ENCODE data around the gene CENPO. TPM values are rescaled to one million over a fixed set of nuclear protein-coding genes. Genes with fewer than 3 reads are reported as not detected.
"Not testable (repeated sequence)": the region's sequence is repeated elsewhere in the genome, so short reads cannot be mapped to it uniquely, and the experiment has no call there.

The CENPO gene
- polyA plus RNA-seq, 1 donor: 10.5 TPM

GRCh38 chr2:24831221-24832072, 38.2 kb downstream of the CENPO start:
- peaks cover 8% of the 10 kb centered on the region for H3K4me1 ChIP-seq (ENCODE audit: control insufficient read depth, insufficient read depth, low read length)
- peaks cover 23% of the 10 kb centered on the region for H3K36me3 ChIP-seq (ENCODE audit: control insufficient read depth, insufficient read depth, low read length)
- H3K9me3 ChIP-seq (ENCODE audit: control insufficient read depth, low read depth, low read length): no peaks in the 10 kb centered on the region
- H3K4me3 ChIP-seq (ENCODE audit: low read length): no peak overlapping the region
- no peak for DNase-seq
- WGBS (ENCODE audit: insufficient coverage, low lambda C conversion rate): no CpG with 5 or more reads among the region's 18 CpGs
- no peak overlapping the region for H3K27ac ChIP-seq (ENCODE audit: low read length)
- H3K27me3 ChIP-seq (ENCODE audit: control insufficient read depth, insufficient read depth, low read length): no peaks in the 10 kb centered on the region

- no peak overlapping the region for H3K4me3 ChIP-seq (ENCODE audit: low read length)
- no peaks in the 10 kb centered on the region for H3K27me3 ChIP-seq (ENCODE audit: control insufficient read depth, insufficient read depth, low read length)
- H3K27ac ChIP-seq (ENCODE audit: low read length): no peak overlapping the region
- no peaks in the 10 kb centered on the region for H3K9me3 ChIP-seq (ENCODE audit: control insufficient read depth, low read depth, low read length)
- H3K4me1 ChIP-seq (ENCODE audit: control insufficient read depth, insufficient read depth, low read length): peaks cover 8% of the 10 kb centered on the region
- WGBS (ENCODE audit: insufficient coverage, low lambda C conversion rate): no CpG with 5 or more reads among the region's 14 CpGs
- peaks cover 27% of the 10 kb centered on the region for H3K36me3 ChIP-seq (ENCODE audit: control insufficient read depth, insufficient read depth, low read length)
- no peak for DNase-seq
These were observed 38.8 kb downstream of the CENPO start for GRCh38 chr2:24832073-24832461.

DNA sequence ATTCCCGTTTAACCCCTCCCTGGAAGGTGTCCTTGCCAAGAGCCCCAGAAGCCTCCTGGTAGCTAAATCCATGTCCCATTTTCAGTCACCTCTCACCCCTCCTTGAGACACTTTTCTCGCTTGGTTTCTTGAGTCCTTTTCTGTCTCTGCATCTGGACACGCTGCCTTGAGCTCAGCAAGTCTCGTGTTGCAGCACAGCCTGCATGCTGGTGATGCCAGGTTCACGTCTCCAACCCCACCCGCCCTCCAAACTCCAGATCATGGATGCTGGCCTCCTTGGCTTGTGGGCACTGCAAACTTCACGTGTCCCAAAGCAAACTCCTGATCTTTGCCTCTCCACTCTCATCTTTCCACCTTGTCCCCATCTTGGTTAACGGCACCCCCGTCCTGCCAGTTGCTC, 39.3 kb downstream of the CENPO start:
- Histone ChIP-seq H3K36me3 (ENCODE audit: control insufficient read depth, insufficient read depth, low read length) (peaks cover 27% of the 10 kb centered on the region), H3K27me3 (ENCODE audit: control insufficient read depth, insufficient read depth, low read length) (no peaks in the 10 kb centered on the region), H3K4me1 (ENCODE audit: control insufficient read depth, insufficient read depth, low read length) (peaks cover 8% of the 10 kb centered on the region), H3K27ac (ENCODE audit: low read length) (no peak overlapping the region), H3K4me3 (ENCODE audit: low read length) (no peak overlapping the region), H3K9me3 (ENCODE audit: control insufficient read depth, low read depth, low read length) (no peaks in the 10 kb centered on the region)
- DNase-seq: no peak
- WGBS (ENCODE audit: insufficient coverage, low lambda C conversion rate): 80% methylated on average over 2 of the region's 9 CpGs

- no peaks in the 10 kb centered on the region for H3K27me3 ChIP-seq (ENCODE audit: control insufficient read depth, insufficient read depth, low read length)
- H3K27ac ChIP-seq (ENCODE audit: low read length): no peak overlapping the region
- H3K9me3 ChIP-seq (ENCODE audit: control insufficient read depth, low read depth, low read length): no peaks in the 10 kb centered on the region
- 83% methylated on average over 1 of the region's 22 CpGs for WGBS (ENCODE audit: insufficient coverage, low lambda C conversion rate)
- peaks cover 27% of the 10 kb centered on the region for H3K36me3 ChIP-seq (ENCODE audit: control insufficient read depth, insufficient read depth, low read length)
- DNase-seq: no peak
- H3K4me3 ChIP-seq (ENCODE audit: low read length): no peak overlapping the region
- peaks cover 8% of the 10 kb centered on the region for H3K4me1 ChIP-seq (ENCODE audit: control insufficient read depth, insufficient read depth, low read length)
These were observed 39.9 kb downstream of the CENPO start for GRCh38 chr2:24832931-24833701.

DNA sequence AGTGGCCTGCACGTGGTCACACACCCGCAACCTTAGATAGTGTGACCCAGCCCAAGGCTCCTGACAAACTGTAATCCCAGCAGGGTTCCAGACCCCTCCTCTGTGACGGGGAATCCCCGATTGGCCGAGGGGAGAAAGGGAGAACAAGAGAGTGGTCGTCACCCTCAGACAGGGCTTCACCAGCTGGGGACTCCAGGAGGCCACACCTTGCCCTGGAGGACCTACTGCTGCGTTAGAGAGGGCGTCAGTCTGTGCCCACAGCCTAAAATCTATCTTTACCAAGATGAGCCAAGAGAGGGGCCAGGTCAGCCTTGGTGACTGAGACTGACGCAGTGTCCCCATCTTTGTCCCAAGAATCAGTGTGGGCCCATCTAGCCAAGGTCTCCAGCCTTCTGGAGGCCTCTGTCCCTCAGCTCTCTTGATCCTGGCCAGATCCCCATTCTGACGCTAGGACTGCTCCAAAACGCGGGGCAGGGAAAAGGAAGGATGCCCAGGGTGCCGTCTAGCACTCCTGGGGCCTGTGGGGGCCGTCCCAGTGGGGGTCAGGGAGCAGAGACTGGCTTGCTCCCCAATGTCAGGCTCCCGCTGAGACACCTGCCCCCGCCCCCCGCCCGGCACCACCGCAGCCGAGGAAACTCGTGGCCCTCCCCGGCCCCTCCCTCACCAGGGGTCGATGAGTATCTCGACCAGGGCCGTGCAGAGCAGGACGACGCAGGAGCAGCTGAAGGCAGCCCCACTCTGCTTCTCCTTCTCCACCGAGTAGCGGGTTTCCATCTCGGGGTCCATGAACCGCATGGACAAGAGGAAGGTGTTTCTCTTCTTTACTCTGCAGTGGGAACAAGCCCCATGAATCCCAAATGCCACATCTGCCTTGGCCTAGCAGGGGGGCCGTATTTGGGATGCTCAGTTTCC, 40.9 kb downstream of the CENPO start:
- H3K4me3 ChIP-seq (ENCODE audit: low read length): no peak overlapping the region
- WGBS (ENCODE audit: insufficient coverage, low lambda C conversion rate): no CpG with 5 or more reads among the region's 32 CpGs

GRCh38 chr2:24834733-24835395, 41.6 kb downstream of the CENPO start:
- WGBS (ENCODE audit: insufficient coverage, low lambda C conversion rate): no CpG with 5 or more reads among the region's 20 CpGs
- Histone ChIP-seq H3K4me3 (ENCODE audit: low read length) (no peak overlapping the region), H3K27me3 (ENCODE audit: control insufficient read depth, insufficient read depth, low read length) (no peaks in the 10 kb centered on the region), H3K36me3 (ENCODE audit: control insufficient read depth, insufficient read depth, low read length) (peaks cover 32% of the 10 kb centered on the region), H3K9me3 (ENCODE audit: control insufficient read depth, low read depth, low read length) (no peaks in the 10 kb centered on the region), H3K4me1 (ENCODE audit: control insufficient read depth, insufficient read depth, low read length) (peaks cover 8% of the 10 kb centered on the region), H3K27ac (ENCODE audit: low read length) (no peak overlapping the region)
- DNase-seq: no peak

More for the DNA sequence above, 40.9 kb downstream of the CENPO start:
- Histone ChIP-seq H3K27ac (ENCODE audit: low read length) (no peak overlapping the region), H3K9me3 (ENCODE audit: control insufficient read depth, low read depth, low read length) (no peaks in the 10 kb centered on the region), H3K36me3 (ENCODE audit: control insufficient read depth, insufficient read depth, low read length) (peaks cover 30% of the 10 kb centered on the region), H3K4me1 (ENCODE audit: control insufficient read depth, insufficient read depth, low read length) (peaks cover 8% of the 10 kb centered on the region), H3K27me3 (ENCODE audit: control insufficient read depth, insufficient read depth, low read length) (no peaks in the 10 kb centered on the region)
- no peak for DNase-seq

GRCh38 chr2:24835411-24835810, 42.2 kb downstream of the CENPO start:
- H3K27me3 ChIP-seq (ENCODE audit: control insufficient read depth, insufficient read depth, low read length); H3K4me1 ChIP-seq (ENCODE audit: control insufficient read depth, insufficient read depth, low read length); H3K27ac ChIP-seq (ENCODE audit: low read length); DNase-seq; H3K4me3 ChIP-seq (ENCODE audit: low read length); H3K9me3 ChIP-seq (ENCODE audit: control insufficient read depth, low read depth, low read length): not testable (repeated sequence)
- H3K36me3 ChIP-seq (ENCODE audit: control insufficient read depth, insufficient read depth, low read length): peaks cover 32% of the 10 kb centered on the region
- WGBS (ENCODE audit: insufficient coverage, low lambda C conversion rate): no CpG with 5 or more reads among the region's 8 CpGs

DNA sequence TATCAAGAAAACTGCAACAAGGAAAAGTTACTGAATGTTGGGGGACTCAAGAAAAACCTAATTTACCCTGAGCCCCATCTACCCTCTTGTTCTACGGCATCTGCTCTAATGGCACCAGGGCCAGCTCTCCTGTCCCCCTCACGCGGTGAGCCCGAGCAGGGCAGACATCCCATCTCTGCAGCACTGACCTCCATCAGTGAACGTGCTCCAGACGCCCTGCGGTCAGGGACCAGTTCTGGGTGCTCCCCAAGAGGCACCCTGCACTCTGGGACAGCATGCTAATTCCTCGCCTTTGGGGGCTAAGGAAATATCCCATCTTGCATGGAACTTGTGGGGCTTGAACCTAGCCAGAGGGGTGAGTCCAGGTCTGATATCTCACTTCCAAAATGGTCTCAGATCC, 43.0 kb downstream of the CENPO start:
- H3K9me3 ChIP-seq (ENCODE audit: control insufficient read depth, low read depth, low read length): no peaks in the 10 kb centered on the region
- no peak overlapping the region for H3K27ac ChIP-seq (ENCODE audit: low read length)
- no peak for DNase-seq
- no CpG with 5 or more reads among the region's 8 CpGs for WGBS (ENCODE audit: insufficient coverage, low lambda C conversion rate)
- H3K27me3 ChIP-seq (ENCODE audit: control insufficient read depth, insufficient read depth, low read length): no peaks in the 10 kb centered on the region
- peaks cover 32% of the 10 kb centered on the region for H3K36me3 ChIP-seq (ENCODE audit: control insufficient read depth, insufficient read depth, low read length)
- H3K4me3 ChIP-seq (ENCODE audit: low read length): no peak overlapping the region
- peaks cover 4% of the 10 kb centered on the region for H3K4me1 ChIP-seq (ENCODE audit: control insufficient read depth, insufficient read depth, low read length)

DNA sequence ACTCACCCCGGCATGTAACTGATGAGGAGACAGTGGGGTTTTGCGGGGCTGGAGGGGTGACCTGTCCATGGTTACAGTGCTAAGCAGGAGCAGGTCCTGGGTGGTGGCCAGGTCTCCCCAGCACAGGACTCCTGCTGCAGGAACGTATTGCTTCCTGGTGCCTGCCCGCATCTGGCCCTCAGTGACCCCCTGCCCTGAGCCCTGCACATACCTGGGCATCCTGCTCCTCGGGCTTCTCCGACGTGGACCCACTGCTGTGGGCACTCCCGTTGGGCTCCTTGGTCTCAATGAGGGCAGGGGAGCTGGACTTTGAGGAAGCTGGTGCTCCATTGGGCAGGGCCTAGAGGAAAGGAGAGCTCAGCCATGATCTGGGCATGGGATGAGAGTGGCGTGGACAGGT, 43.5 kb downstream of the CENPO start:
- no peak overlapping the region for H3K4me3 ChIP-seq (ENCODE audit: low read length)
- H3K27ac ChIP-seq (ENCODE audit: low read length): no peak overlapping the region
- DNase-seq: no peak
- peaks cover 3% of the 10 kb centered on the region for H3K4me1 ChIP-seq (ENCODE audit: control insufficient read depth, insufficient read depth, low read length)
- no CpG with 5 or more reads among the region's 9 CpGs for WGBS (ENCODE audit: insufficient coverage, low lambda C conversion rate)
- no peaks in the 10 kb centered on the region for H3K27me3 ChIP-seq (ENCODE audit: control insufficient read depth, insufficient read depth, low read length)
- H3K36me3 ChIP-seq (ENCODE audit: control insufficient read depth, insufficient read depth, low read length): peaks cover 32% of the 10 kb centered on the region
- no peaks in the 10 kb centered on the region for H3K9me3 ChIP-seq (ENCODE audit: control insufficient read depth, low read depth, low read length)

Data from large intestine (tissue), 3 donors.